Measurements from ENCODE around the gene SLC34A1.
A peak's percentile ranks its signal among the peaks of the same experiment; 100 is the strongest.
"Not testable (repeated sequence)": the region's sequence is repeated elsewhere in the genome, so short reads cannot be mapped to it uniquely, and the experiment has no call there.

The SLC34A1 gene

DNA sequence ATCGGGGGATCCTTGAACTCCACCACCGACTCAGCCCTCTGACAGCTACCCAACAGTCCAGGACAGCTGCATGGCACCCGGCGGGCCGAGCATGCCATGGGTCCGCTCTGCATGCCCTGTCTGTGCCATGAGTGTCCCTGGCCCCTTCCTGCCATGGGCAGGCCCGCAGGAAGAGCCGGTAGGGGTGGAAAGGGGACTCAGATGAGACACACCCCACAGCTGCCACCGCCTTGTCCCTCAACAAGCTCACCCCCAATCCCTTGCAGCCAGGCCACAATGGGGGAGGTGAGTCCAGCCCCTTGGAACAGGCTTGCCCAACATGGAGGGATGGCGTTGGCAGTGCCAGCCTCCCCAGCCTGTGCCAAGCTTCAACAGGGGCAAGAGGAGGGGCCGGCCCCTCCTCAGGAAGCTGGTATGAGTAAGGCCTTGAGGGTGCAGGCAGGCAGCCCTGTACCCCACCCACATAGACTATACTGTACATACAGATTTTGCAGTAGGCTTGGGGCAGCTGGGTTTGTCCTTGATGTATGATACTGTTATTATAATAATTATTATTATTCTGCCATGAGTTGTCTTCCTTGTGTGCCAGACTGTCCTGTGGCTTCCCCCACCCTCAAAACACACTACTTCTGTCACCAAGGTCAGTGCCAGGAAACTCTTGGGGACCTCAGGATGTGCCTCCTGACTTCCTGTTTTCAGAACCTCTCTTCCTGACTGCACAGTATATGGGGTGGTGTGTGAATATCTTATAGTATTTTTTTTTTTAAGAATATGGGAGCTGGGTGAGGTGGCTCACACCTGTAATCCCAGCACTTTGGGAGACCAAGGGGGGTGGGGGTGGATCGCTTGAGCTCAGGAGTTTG lies 12.0 kb upstream of the SLC34A1 start:
- TF ChIP-seq POLR2AphosphoS5 (IDR thresholded peaks at IDR 0.05; ENCODE audit: low read depth, low read length) (no peak), POLR2A (IDR thresholded peaks at IDR 0.05; ENCODE audit: low read depth, low read length) (no peak), TAF1 (IDR thresholded peaks at IDR 0.05; ENCODE audit: borderline replicate concordance, low read depth, low read length) (no peak)
- DNase-seq (ENCODE audit: insufficient read length) (no peak), FAIRE-seq (no peak)

DNA sequence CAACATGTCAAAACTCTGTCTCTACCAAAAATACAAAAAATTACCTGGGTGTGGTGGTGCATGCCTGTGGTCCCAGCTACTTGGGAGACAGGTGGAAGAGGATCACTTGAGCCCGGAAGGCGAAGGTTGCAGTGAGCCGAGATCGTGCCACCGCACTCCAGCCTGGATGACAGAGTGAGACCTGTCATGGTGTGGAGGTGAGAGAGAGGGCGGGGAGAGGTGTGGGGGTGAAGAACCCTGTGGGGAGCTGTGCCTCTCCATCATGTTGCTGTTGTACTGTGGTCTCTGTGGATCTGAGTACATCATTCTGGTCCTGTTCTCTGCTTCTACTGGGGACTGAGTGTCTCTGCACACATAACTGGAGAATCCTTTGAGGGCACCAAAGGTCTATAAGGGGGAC lies 11.3 kb upstream of the SLC34A1 start:
- FAIRE-seq (no peak), DNase-seq (ENCODE audit: insufficient read length) (no peak)
- no peak for TF ChIP-seq POLR2A (IDR thresholded peaks at IDR 0.05; ENCODE audit: low read depth, low read length)
- no peak for TF ChIP-seq POLR2AphosphoS5 (IDR thresholded peaks at IDR 0.05; ENCODE audit: low read depth, low read length)
- TF ChIP-seq TAF1 (IDR thresholded peaks at IDR 0.05; ENCODE audit: borderline replicate concordance, low read depth, low read length): no peak

DNA sequence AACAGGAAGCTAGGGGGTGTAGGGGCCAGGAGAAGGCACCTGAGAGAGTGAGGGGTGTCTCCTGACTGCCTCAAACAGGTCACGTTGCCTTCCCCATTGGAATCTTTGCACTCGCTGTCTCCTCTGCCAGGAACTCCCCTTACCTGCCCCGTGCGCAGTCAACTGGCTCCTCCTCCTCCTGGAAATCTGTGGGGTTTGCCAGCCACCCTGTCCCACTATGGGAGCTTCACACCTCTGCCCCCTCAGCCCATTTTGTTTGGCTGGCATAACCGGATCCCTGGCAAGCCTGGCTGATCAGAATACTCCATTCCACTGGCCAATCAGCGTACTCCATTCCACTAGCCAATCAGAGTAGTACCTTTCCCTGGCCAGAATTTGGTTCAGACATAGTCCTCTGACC lies 10.4 kb upstream of the SLC34A1 start:
- FAIRE-seq (no peak), DNase-seq (ENCODE audit: insufficient read length) (no peak)
- TF ChIP-seq POLR2AphosphoS5 (IDR thresholded peaks at IDR 0.05; ENCODE audit: low read depth, low read length): no peak
- TF ChIP-seq POLR2A (IDR thresholded peaks at IDR 0.05; ENCODE audit: low read depth, low read length): no peak
- TF ChIP-seq TAF1 (IDR thresholded peaks at IDR 0.05; ENCODE audit: borderline replicate concordance, low read depth, low read length): no peak

DNA sequence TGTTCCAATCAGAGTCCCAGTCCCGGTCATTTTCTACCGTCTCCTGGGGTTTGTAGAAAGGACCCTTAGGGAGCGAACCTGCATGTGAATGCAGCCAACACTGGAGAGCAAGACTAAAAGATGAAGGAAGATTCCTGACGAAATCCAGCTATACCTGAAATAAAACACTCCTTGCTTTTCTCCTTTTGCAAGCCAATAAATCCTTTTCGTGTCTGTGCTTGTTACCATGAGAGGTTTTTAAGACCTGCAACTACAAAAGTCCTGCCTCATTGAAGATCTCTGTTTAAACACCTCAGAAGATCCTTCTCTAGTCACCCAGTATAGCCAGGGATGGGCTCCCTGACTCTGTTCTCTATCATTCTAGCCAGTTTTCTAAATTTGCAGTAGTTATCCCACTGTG lies 10.0 kb upstream of the SLC34A1 start:
- no peak for DNase-seq (ENCODE audit: insufficient read length)
- TF ChIP-seq POLR2AphosphoS5 (IDR thresholded peaks at IDR 0.05; ENCODE audit: low read depth, low read length) (no peak), POLR2A (IDR thresholded peaks at IDR 0.05; ENCODE audit: low read depth, low read length) (no peak), TAF1 (IDR thresholded peaks at IDR 0.05; ENCODE audit: borderline replicate concordance, low read depth, low read length) (no peak)
- no peak for FAIRE-seq

DNA sequence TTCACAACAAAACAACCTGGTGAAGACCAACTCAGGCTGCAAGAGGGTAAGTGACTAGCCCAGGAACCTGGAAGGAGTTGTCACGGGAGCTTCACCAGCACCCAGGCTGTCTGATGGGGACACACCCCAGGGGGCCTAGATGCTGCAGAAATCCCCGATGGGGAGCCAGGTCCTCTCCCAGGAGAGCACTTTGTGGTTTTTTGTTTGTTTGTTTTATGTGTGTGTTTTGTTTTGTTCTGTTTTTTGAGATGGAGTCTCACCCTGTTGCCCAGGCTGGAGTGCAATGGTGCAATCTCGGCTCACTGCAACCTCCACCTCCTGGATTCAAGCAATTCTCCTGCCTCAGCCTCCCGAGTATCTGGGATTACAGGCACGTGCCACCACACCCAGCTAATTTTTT lies 8.7 kb upstream of the SLC34A1 start:
- DNase-seq (ENCODE audit: insufficient read length); FAIRE-seq: not testable (repeated sequence)

DNA sequence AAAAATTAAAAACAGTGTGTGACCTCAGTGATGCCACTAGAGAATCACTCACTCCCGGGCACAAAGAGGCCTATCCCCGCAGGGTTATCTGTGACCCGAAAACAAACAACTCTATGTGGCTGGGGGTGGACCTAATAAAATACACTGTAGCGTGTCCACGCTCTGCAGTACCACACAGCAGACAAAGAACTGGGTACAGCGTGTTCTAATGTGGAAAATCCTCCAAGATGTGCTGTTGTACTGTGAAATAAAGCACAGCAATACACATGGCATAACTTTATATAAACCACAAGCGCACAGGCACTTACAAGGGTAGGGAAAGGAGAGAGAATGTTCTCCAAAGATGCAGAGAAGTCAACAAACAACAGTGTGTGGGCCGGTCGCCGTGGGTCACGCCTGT lies 8.1 kb upstream of the SLC34A1 start:
- FAIRE-seq: no peak
- no peak for DNase-seq (ENCODE audit: insufficient read length)
- TF ChIP-seq POLR2A (IDR thresholded peaks at IDR 0.05; ENCODE audit: low read depth, low read length) (no peak), TAF1 (IDR thresholded peaks at IDR 0.05; ENCODE audit: borderline replicate concordance, low read depth, low read length) (no peak), POLR2AphosphoS5 (IDR thresholded peaks at IDR 0.05; ENCODE audit: low read depth, low read length) (no peak)

DNA sequence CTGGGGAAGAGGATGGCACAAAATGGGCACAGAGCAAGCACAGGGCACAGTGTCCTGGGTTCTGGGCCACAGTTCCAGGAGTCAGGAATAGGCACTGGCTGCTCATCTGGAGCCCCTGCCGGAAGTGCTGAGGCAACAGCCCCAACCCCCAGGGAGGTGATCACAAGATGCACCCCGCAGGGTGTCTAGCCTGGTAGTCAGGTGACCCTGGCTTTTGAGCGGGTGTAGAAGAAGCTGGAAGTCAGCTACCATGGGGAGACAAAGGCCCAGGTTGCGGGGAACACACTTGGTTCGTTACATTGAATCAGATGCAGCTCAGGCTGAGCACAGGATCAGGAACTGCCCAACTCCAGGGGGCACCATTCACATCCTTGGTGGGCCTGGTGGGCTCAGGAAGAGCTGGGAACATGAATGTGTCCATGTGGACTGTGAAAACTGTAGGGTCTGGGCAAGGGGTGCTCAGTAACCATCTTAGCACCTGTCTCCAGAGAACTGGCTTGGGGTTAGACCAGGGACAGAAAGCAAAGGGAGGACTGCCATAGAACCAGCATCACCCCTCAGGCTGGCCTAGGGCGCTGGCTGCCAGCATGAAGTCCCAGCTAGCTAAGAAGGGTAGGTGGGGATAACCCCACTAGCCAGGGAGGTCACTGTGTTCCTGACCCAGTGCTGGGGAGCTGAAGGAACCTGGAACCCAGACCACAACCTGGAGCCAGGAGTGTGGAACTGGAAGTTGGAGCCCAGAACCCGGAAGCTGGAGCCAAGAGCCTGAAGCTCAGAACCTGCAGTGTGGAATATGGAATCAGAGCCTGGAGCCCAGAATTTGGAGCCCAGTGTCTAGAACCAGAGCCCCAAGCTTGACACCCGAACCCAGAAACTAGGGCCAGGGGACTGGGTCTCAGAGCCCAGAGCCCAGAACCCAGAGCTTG lies 6.1 kb upstream of the SLC34A1 start:
- no peak for TF ChIP-seq POLR2A (IDR thresholded peaks at IDR 0.05; ENCODE audit: low read depth, low read length)
- no peak for TF ChIP-seq POLR2AphosphoS5 (IDR thresholded peaks at IDR 0.05; ENCODE audit: low read depth, low read length)
- no peak for TF ChIP-seq TAF1 (IDR thresholded peaks at IDR 0.05; ENCODE audit: borderline replicate concordance, low read depth, low read length)
- DNase-seq (ENCODE audit: insufficient read length): no peak
- no peak for FAIRE-seq

DNA sequence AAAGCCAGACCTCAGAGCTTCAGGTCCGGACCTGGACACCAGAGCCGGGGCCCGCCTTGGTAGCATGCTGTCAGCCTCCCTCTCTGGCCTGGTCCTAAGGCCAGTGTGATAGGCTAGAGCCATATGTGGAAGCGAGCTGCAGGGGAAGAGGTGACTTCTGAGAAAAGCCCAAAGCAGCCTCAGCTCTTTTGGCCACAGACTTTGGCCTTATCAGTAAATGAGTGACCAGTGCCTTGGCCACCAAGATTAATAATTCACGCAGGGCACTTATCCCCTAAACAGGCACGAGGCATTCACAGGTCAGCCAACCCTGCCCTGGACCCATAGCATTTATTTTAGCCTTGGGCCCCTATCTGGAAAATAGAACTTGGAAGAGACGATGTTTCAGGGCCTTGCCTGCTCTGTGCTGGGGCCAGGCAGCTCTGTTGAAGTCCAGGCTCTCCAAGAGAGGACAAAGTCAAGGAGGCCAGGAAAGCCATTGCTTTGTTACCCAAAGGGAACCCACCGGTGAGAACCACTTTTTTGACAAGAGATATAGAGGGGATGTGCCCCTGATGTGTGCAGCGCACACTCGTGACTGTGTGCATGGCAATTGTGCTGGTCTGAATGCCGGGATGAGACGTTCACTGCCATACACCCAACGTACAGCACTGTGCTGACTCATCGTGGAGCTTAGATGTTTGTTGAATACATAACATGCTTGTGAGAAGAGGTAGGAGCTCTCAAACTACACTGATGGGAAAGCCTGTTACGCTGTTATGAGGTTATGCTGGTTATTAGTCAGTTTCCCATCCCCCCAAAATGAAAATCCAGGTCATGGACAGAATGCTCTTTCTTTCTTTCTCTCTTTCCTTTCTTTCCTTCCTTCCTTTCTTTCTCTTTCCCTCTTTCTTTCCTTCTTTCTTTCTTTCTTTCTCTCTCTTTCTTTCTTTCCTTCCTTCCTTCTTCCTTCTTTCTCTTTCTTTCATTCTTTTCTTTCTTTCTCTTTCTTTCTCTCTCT lies 5.0 kb upstream of the SLC34A1 start:
- TF ChIP-seq POLR2A (IDR thresholded peaks at IDR 0.05; ENCODE audit: low read depth, low read length) (no peak), POLR2AphosphoS5 (IDR thresholded peaks at IDR 0.05; ENCODE audit: low read depth, low read length) (no peak), TAF1 (IDR thresholded peaks at IDR 0.05; ENCODE audit: borderline replicate concordance, low read depth, low read length) (no peak)
- FAIRE-seq: peak; percentile 83
- no peak for DNase-seq (ENCODE audit: insufficient read length)

DNA sequence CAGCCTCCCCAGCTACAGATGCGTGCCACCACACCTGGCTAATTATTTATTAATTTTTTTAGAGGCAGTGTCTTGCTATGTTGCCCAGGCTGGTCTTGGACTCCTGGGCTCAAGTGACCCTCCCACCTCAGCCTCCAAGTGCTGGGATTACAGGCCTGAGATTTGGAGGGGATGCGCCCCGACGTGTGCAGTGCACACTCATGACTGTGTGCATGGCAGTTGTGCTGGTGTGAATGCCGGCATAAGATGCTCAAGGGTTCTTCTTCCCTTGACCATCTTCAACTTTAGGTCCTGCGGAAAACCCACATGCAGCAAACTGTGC lies 3.5 kb upstream of the SLC34A1 start:
- no peak for FAIRE-seq
- DNase-seq (ENCODE audit: insufficient read length): no peak
- no peak for TF ChIP-seq POLR2AphosphoS5 (IDR thresholded peaks at IDR 0.05; ENCODE audit: low read depth, low read length)
- no peak for TF ChIP-seq POLR2A (IDR thresholded peaks at IDR 0.05; ENCODE audit: low read depth, low read length)
- no peak for TF ChIP-seq TAF1 (IDR thresholded peaks at IDR 0.05; ENCODE audit: borderline replicate concordance, low read depth, low read length)

DNA sequence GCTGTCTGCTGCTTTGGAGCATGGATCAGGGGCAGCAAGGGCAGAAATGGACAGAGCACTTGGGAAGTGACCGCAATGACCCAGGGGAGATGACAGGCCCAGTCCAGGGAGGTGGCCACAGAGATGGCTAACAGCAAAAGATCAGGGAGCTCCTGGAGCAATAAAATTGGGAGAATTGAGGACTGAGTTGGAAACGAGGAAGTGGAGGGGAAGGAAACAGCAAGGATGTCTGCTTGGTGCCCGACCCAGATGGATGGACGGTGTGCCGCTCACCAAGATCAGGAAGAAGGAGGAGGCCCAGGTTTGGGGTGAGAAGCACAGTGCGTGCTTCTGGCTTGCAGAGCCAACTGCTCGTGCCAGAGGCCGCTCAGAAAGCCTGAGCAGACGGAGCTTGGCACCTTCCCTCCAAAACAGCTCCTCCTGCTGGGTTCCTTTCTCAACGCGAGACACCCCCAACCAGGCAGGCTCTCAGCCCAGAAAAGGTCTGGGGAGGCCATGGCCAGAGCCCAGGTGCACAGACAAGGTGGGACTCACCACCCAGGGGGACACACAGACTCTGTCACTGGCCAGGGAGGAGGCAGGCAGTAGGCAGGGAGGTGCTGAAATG lies 1.7 kb upstream of the SLC34A1 start:
- FAIRE-seq (peak; percentile 14), DNase-seq (ENCODE audit: insufficient read length) (no peak)
- TF ChIP-seq TAF1 (IDR thresholded peaks at IDR 0.05; ENCODE audit: borderline replicate concordance, low read depth, low read length) (no peak), POLR2AphosphoS5 (IDR thresholded peaks at IDR 0.05; ENCODE audit: low read depth, low read length) (no peak), POLR2A (IDR thresholded peaks at IDR 0.05; ENCODE audit: low read depth, low read length) (no peak)
